MCF 10A (cell line): Measurements from ENCODE around the gene SLC25A26. TPM values are rescaled to one million over a fixed set of nuclear protein-coding genes. Genes with fewer than 3 reads are reported as not detected.

Experiments used
- BruUV-seq: library from RNA; stranded (reverse); fragments of 400-500 nt; replicated peaks from 2 replicates; lab custom pipeline; 2021; lab: Mats Ljungman, UMichigan
- CTCF ChIA-PET: fragments of 300-600 bp; sonication (Branson Sonifier 250); formaldehyde crosslinking; extraction: SDS; loops from one replicate; lab custom pipeline; 2021; ENCODE audit warnings: antibody characterized with exemption, inconsistent platforms; lab: Yijun Ruan, JAX
- POLR2A ChIA-PET: fragments of 300-600, 350-650 bp; sonication (Branson Sonifier 250); formaldehyde crosslinking; extraction: SDS; loops from one replicate; lab custom pipeline; 2020; ENCODE audit warnings: antibody characterized with exemption, inconsistent platforms; lab: Yijun Ruan, JAX
- DNase-seq: peaks from one replicate; pipeline ENCODE4 v3.0.0-alpha.2; 2018; ENCODE audit not compliant: unreplicated experiment
- H3K27ac Mint-ChIP-seq: one replicate; pipeline ENCODE4 v1.8.0; 2022; ENCODE audit warnings: mild to moderate bottlenecking, low read depth, mixed read lengths; ENCODE audit not compliant: unreplicated experiment
- H3K27me3 Mint-ChIP-seq: one replicate; pipeline ENCODE4 v1.8.0; 2022; ENCODE audit warnings: mixed read lengths; ENCODE audit not compliant: insufficient read depth, unreplicated experiment
- H3K36me3 Mint-ChIP-seq: one replicate; pipeline ENCODE4 v1.8.0; 2022; ENCODE audit warnings: mild to moderate bottlenecking, moderate library complexity, mixed read lengths; ENCODE audit not compliant: insufficient read depth, unreplicated experiment
- H3K4me1 Mint-ChIP-seq: one replicate; pipeline ENCODE4 v1.8.0; 2022; ENCODE audit warnings: mixed read lengths; ENCODE audit not compliant: insufficient read depth, unreplicated experiment
- H3K4me3 Mint-ChIP-seq: one replicate; pipeline ENCODE4 v1.8.0; 2022; ENCODE audit warnings: mild to moderate bottlenecking, moderate library complexity, mixed read lengths; ENCODE audit not compliant: unreplicated experiment
- H3K9me3 Mint-ChIP-seq: one replicate; pipeline ENCODE4 v1.8.0; 2022; ENCODE audit warnings: mixed read lengths; ENCODE audit not compliant: unreplicated experiment
- CTCF ChIP-seq: fragments of 200-600 bp; IDR thresholded peaks from one replicate; pipeline ENCODE4 v1.8.0; 2022; ENCODE audit warnings: antibody characterized with exemption, mild to moderate bottlenecking; ENCODE audit not compliant: unreplicated experiment
- intact Hi-C: fragments of 100-400 bp; cut with micrococcal nuclease; formaldehyde crosslinking; loops from 2 replicates; pipeline ENCODE4 v1.14.1; 2022
- total RNA-seq: library from RNA; stranded (reverse); gene quantifications from 2 replicates; pipeline ENCODE4 v1.2.3, GENCODE V29; 2022

The SLC25A26 gene
- total RNA-seq, 1 experiment from 2014 or later, result 24.8 TPM

DNA sequence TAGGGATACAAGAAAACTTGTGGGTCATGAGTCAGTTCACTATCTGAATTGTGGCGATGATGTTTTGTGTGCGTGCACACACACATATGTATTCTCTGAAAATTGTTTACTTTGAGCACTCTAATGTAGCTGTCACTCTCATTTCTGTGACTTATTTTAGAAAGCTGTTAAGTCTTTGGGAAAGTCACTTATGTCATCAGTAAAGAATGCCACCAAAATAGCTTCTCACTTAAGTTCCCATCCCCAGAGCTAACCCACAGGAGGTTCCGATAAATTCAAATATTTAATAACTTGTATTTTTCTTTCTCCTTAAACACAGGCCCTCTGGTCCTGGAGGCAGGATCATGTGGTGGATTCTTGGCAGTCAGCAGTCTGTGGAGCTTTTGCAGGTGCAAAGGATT lies 141.7 kb downstream of the SLC25A26 start:
- no peak overlapping the region for H3K4me3 Mint-ChIP-seq
- DNase-seq, result no peak
- no TSS peak for BruUV-seq
- CTCF ChIA-PET, result no interaction called here
- no peaks in the 10 kb centered on the region for H3K9me3 Mint-ChIP-seq
- no peak for TF ChIP-seq CTCF
- no peaks in the 10 kb centered on the region for H3K4me1 Mint-ChIP-seq
- no peaks in the 10 kb centered on the region for H3K27me3 Mint-ChIP-seq
- H3K27ac Mint-ChIP-seq, result no peak overlapping the region
- peaks cover 10% of the 10 kb centered on the region for H3K36me3 Mint-ChIP-seq
- POLR2A ChIA-PET, result interaction anchor here (0.7 kb wide), 1 partner anchor 11 kb away, joined by 3 read pairs; no protein-coding TSS in a partner anchor
- intact Hi-C loops, result no loop called here

- CTCF ChIA-PET, result no interaction called here
- Mint-ChIP-seq H3K4me1 (no peaks in the 10 kb centered on the region), H3K27ac (no peak overlapping the region), H3K27me3 (no peaks in the 10 kb centered on the region), H3K9me3 (no peaks in the 10 kb centered on the region), H3K4me3 (no peak overlapping the region), H3K36me3 (peaks cover 10% of the 10 kb centered on the region)
- no peak for TF ChIP-seq CTCF
- POLR2A ChIA-PET, result interaction anchor here (0.6 to 0.7 kb wide), 2 partner anchors 12 to 24 kb away, joined by 3 read pairs; no protein-coding TSS in a partner anchor
- intact Hi-C loops, result no loop called here
- no peak for DNase-seq
- BruUV-seq, result no TSS peak
These were observed 142.3 kb downstream of the SLC25A26 start for GRCh38 chr3:66363148-66363547.

- Mint-ChIP-seq H3K4me1 (no peaks in the 10 kb centered on the region), H3K36me3 (peaks cover 10% of the 10 kb centered on the region), H3K27ac (no peak overlapping the region), H3K9me3 (no peaks in the 10 kb centered on the region), H3K27me3 (no peaks in the 10 kb centered on the region), H3K4me3 (no peak overlapping the region)
- ChIA-PET POLR2A (interaction anchor here (0.6 kb wide), 1 partner anchor 948 kb away, joined by 3 read pairs; no protein-coding TSS in a partner anchor), CTCF (no interaction called here)
- intact Hi-C loops, result no loop called here
- no peak for TF ChIP-seq CTCF
- no peak for DNase-seq
- no TSS peak for BruUV-seq
These were observed 144.3 kb downstream of the SLC25A26 start for GRCh38 chr3:66365080-66365479.

DNA sequence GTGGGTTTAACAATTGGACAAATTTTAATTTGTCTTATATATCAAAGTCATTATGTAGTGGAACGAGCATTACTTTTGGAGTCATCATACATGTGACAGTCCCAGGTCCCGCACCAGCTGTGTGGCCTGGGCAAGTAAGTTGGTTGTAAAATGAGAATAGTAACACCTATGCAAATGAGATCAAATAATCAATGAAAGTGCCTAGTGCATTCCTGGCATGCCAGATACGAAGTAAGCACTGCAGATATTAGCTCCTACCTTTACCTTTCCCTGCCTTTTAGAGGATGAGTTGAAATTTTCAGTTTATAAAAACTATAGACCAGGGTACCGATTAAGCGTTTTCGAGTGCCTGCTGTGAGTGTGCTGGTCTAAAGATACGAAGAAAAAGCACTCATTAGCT lies 145.9 kb downstream of the SLC25A26 start:
- Mint-ChIP-seq H3K9me3 (no peaks in the 10 kb centered on the region), H3K27me3 (no peaks in the 10 kb centered on the region), H3K4me3 (no peak overlapping the region), H3K36me3 (peaks cover 20% of the 10 kb centered on the region), H3K4me1 (no peaks in the 10 kb centered on the region), H3K27ac (no peak overlapping the region)
- BruUV-seq, result no TSS peak
- ChIA-PET CTCF (no interaction called here), POLR2A (no interaction called here)
- intact Hi-C loops, result no loop called here
- DNase-seq, result no peak
- TF ChIP-seq CTCF, result no peak
